GM21825 (cell line): ENCODE data around the gene GIT1.

ENCODE experiments used
- ATAC-seq: cut with Tn5 transposase; IDR thresholded peaks from one replicate; pipeline ENCODE4 v1.9.1; 2021; ENCODE audit warnings: mild to moderate bottlenecking, moderate library complexity; ENCODE audit not compliant: unreplicated experiment

The GIT1 gene

DNA sequence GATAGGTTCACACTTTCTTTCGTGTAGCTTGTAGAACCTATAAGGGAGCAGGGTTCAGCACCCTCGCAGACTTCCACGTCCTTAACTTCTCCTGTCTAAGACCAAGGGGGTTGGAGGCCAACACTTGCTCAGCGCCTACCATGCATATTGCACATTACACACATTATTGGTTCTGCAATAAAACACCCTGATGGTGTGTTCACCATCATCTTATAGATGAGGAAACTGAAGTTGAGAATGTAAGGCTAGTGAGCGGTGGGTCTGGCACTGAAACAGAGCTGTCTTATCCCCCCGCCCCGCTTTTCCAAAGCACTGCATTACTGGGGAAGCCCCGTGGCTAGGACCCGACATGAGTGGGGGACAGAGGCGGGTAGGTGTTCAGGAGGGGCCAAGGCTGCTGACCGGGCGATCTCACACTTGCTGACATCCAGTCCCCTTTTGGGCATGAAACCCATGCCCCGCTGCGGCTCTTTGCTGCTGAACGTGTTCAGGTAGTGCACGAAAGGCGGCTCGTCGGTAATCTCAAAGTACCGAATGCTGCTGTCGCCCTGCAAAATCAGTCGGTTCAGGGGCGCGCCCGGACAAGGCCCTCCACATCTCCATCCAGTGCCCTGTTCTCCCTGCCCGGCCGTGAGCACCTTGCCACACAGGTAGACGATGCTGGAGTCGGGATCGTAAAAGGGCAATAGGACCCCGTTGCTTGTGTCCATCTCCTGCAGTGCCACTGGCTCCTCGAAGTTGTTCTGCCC, 27.0 kb upstream of the GIT1 start:
- ATAC-seq = no peak

DNA sequence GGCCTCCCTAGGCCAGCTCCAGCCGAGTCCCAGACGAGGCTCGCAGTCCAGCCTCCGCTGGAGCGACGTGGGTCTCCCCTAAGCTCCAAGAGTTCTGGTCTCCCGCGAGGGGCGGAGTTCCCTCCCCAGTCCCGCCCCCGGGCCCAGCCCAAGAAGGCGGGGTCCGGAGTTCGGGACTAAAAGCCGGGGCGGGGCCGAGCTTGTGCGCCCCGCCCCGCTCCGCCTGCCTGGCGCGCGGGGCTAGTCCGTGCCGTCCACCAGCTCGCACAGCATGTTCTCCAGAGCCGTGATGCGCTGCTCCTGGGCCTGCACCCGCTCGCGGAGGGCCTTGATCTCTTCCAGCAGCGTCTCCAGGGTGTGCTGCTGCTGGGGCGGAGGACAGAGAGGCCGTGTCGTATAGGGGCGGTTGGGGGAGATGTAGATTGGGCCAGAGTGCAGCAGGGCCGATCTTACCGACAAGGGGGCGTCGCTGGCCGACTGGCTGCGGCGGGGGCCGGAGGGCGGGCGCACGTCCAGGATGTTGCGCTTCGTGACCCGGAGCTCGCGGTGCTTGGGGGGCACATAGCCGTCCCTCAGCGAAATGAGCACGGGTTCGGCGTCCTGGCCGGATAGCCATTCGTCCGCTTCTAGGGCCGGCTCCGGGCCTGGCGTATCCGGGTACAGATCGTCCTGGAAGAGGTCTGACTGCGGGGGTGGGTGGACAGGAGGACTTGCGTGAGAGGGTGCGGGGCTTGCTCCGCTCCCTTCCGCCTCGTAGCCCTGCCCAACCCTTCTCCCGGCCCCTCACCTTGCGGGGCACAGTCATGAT, 26.2 kb upstream of the GIT1 start:
- ATAC-seq = peak; percentile 50

DNA sequence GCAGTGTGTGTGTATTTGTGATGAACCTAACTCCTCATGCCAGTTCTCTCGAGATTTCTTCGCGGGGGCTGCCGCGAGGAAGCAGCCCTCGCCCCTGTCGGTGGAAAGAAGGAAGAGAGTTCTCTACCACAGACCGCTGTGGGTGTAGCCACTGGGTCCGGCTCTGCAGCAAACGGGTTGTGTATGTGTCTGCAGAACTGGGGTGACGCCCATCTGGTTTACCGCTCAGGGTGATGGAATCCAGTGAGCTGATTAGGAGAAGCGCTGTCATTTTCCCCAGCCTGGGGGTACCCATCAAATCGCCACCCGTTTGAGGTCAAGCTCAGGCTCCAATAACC, 25.6 kb upstream of the GIT1 start:
- no peak for ATAC-seq

DNA sequence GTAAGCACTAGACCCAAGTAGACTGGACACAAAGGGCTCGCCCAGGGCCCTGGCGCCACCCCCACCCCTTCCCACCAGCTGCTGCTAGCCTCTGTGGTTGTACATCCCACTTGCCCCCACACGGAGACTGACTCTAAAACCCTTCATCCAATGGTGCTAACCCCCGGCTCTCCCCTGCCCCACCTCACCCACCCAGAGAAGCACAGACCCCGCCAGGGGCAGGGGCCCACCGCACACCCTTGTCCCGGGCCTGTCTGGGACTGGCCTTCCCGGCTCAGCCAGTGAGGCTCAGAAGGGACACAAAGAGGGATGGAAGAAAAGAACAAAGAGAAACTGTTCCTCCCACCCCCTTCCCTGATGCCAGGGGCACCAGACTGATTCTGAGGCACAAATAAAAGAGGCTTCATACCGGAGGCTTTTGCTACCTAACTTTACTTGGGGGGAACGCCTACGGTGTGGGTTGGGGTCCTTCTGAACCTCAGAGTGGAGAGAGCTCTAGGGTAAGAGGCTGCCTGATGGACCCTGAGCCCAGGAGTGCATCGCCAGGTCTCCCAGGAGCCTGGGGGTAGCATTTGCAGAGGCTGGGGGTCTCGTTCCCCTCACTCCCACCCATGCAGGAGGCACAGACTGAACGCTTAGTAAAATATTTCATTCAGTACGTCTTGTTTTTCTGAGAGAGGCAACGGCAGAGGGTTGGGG, 25.1 kb upstream of the GIT1 start:
- ATAC-seq = no peak

DNA sequence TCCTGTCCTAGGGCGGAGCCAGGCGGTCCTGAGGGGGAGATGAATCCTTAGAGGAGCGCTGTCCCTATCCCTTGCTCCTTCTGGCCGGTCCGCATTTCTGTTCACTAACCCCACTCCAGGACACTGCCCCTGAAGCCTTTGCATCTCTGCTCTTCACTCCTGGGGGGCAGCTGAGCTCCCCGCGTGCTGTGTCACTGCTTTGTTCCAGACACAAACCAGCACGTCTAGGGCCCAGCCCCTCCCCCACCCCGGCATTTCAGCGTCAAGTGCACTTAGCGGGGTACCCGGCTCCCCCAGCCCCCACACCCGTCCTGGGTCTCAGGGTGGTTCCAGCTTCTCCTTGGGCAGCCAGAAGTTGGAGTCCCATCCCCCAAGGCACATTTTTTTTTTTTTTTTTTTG, 24.4 kb upstream of the GIT1 start:
- no peak for ATAC-seq

DNA sequence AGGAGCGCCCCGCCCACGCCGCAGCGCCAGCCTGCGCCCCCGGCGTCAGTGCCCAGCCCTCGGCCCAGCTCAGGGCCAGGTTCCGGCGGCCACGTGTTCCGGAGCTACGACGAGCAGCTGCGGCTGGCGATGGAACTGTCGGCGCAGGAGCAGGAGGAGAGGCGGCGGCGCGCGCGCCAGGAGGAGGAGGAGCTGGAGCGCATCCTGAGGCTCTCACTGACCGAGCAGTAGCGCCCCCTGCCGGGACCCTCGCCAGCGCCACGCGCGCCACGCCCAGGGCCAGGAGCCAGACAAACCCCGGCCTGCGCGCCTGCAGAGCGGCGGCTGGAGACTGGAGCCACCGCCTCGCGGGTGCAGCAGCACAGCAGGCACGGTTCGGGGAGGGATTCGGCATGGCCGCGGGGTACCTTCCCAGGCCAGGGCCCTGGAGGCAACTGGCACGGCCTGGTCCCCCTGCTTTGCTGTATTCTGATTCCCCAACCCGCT, 23.9 kb upstream of the GIT1 start:
- no peak for ATAC-seq

DNA sequence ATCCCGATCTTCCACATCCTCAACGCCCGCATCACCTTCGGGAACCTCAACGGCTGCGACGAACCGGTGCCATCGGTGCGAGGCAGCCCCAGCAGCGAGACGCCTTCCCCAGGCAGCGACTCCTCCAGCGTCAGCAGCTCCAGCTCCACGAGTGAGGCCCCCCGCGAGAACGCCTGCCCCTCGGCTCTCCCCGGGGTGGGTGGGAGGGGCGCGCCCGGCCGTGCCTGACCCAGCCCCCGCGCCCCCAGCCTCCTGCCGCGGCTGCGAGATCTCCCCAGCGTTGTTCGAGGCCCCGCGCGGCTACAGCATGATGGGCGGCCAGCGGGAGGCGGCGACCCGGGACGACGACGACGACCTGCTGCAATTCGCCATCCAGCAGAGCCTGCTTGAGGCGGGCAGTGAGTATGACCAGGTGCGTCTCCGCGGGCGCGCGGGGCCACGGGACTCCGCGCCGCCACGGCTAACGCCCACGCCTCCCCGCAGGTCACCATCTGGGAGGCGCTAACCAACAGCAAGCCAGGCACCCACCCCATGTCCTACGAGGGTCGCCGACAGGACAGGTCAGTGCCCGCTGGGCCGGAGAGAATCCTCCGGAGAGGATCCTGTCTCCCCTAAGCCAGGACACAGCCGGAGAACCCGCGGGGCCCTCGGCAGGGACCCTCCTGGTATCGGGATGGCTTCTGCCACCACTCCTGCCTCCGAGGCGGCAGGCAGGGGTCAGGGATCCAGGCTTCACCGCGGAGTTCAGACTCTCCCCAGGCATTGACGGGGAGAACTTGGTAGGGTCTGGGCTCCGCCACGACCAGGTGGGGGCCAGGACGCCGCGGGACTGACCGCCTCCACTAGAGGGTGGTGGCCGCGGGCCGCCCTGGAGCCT, 23.2 kb upstream of the GIT1 start:
- ATAC-seq = no peak

DNA sequence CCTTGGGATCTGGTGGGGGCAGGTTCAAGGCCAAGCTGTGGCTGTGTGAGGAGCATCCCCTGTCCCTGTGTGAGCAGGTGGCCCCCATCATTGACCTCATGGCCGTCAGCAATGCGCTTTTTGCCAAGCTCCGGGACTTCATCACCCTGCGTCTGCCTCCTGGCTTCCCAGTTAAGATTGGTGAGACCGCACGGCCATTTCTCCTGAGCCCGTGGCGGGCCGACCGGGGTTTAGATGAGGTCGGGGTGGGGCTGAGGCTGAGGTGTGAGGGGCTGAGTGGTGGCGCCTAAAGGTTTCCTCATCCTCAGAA, 22.6 kb upstream of the GIT1 start:
- ATAC-seq = no peak

DNA sequence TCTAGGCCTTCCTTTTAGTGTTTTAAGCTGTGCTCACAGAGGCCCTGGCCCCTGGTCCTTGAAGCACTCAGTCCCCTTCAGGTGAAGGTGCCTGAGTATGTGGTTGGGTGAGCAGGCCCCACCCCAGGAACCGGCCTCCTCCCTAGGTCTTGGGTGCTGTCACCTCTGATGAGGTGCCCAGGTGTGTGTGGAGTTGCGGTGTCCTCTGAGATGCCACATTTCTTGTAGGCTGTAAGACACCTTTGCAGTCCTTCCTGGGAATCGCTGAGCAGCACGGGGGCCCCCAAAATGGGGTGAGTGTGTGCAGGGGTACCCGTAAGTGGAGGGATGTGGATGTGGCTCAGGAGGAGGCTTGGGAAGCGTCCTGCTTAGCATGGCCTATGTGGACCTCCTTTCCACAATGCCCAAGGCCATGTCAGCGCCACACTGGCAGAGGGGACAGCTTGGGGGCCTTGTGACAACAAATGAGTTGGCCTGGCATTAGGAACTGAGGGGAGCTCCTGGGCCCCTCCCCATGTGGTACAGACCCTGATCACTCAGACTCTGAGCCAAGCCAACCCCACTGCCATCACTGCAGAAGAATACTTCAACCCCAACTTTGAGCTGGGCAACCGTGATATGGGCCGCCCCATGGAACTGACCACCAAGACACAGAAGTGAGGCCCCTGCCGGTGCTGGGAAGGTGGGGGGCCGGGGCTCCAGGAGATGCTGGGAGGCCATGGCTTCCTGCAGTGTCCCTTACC, 22.1 kb upstream of the GIT1 start:
- ATAC-seq = no peak

DNA sequence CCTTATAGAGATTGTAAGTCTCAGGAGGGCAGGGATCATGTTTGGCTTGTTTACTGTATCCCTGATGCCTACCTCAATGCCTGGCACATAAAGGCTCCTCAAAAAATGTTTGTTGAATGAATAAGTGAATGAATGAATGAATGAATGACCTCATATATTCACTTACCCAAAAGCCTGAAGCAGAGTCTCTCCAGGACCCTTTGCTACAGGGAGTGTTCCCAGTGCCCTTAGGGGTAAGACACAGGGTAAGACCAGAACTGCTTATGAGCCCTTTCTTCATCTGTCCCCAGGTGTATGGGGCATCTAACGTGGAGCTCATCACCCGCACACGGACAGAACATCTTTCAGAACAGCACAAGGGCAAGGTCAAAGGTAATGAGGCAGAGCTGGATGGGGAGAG, 20.9 kb upstream of the GIT1 start:
- no peak for ATAC-seq

DNA sequence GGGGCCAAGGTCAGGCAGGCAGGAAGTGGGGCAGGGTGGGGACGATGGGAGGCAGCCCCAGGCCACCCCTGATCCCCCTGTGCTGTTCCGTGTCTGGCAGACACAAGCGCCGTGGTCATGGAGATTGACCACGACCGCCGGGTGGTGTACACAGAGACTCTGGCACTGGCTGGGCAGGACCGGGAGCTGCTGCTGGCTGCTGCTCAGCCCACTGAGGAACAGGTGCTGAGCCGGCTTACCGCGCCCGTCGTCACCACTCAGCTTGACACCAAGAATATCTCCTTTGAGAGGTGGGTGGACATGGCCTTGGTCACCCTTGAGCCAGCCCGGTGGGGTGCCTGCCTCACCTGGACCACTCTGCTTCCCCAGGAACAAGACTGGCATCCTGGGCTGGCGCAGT, 19.5 kb upstream of the GIT1 start:
- ATAC-seq = no peak

DNA sequence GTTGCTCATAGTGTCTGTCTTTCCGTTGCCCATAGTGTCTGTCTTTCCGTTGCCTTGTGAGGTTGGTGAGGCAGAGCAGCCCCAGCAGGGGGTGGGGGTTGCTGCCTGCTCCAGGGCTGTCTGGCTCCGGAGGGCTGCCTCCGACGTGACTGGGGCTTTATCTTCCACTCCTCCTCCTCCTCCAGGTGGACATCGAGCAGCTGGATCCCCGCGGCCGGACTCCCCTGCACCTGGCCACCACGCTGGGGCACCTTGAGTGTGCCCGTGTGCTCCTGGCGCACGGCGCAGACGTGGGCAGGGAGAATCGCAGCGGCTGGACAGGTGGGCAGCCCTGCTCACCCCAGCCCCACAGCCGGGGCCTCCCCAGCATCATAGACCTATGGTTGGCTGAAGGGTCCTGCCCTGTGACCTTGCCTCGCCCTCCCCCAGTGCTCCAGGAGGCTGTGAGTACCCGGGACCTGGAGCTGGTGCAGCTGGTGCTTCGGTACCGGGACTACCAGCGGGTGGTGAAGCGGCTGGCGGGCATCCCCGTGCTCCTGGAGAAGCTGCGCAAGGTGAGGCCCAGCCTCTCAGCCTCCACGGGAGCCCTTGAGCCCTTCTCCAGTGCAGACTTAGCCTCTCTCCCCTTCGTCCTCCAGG, 18.2 kb upstream of the GIT1 start:
- no peak for ATAC-seq

DNA sequence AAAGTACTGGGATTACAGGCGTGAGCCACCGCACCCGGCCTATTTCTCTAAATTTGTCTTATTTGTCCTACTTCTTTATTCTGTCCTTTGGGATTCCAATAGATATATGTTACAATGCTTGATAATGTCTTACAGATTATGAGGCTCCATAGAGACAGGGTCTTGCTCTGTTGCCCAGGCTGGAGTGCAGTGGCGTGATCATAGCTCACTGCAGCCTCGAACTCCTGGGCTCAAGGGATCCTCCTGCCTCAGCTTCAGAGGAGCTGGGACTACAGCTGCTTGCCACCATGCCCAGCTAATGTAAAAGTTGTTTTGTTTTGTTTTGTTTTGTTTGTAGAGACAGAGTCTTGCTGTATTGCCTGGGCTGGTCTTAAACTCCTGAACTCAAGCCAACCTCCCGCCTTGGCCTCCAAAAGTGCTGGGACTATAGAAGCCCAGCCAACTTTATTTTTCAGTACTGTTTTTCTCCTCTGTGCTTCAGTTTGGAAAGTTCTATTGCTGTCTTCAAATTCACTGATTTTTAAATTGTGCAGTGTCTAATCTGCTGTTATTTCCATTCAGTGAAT, 13.7 kb upstream of the GIT1 start:
- no peak for ATAC-seq

DNA sequence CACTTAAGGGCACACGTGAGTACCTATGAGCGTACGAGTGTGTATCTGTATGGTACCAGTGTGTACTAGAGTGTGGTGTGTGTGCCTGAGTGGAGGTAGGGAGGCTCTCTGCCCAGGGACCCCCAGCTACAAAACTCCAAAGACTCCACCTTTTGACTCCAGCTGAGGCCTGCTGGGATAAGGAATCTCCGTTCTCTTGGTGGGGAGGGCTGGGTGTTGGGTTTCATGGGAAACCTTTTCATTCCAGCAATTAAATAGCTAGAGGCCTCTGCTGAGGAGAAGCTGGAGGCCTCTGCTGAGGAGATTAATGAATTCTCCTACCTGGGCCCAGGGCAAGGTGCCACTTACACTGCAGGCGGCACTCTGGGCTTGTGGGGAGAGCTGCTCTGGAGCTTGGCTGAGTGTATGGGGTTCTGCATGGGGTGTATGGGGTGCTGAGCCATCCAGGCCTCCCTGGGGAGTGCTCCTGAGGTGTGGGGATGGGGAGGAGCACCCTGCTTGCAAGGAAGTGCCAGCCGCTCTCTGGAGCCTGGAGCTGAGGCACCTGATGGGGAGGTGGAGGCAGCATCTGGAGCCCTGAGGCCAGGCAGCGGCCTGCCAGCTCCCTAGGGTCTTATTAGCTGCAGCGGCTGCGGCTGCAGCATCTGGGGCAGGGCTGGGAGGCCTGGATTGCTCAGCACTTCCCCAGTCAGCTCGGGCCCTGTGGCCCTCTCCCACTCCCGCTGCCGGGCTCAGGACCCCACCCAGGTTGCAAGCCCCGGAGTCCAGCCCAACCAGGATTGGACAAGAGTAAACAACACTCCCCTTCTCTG, 8.1 kb upstream of the GIT1 start:
- ATAC-seq = no peak

DNA sequence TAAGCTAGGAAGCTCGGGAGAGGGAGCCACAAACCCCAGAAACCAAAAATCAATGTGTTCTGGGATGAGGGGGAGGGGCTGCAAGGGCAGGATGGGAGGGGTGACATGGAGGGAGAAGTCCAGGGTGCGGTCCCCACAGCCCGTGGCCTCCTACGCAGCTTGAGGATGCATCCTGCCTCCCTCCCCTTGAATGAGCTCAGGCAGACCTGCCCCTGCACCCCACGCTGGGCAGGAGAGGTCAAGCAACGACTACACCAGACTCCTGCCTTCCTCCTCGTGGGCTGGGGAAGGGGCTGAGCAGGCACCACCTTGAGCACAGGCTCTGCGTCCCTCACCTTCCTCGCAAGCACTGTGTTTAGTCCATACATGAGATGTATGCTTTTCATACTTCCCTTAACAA, 7.4 kb upstream of the GIT1 start:
- ATAC-seq = no peak

DNA sequence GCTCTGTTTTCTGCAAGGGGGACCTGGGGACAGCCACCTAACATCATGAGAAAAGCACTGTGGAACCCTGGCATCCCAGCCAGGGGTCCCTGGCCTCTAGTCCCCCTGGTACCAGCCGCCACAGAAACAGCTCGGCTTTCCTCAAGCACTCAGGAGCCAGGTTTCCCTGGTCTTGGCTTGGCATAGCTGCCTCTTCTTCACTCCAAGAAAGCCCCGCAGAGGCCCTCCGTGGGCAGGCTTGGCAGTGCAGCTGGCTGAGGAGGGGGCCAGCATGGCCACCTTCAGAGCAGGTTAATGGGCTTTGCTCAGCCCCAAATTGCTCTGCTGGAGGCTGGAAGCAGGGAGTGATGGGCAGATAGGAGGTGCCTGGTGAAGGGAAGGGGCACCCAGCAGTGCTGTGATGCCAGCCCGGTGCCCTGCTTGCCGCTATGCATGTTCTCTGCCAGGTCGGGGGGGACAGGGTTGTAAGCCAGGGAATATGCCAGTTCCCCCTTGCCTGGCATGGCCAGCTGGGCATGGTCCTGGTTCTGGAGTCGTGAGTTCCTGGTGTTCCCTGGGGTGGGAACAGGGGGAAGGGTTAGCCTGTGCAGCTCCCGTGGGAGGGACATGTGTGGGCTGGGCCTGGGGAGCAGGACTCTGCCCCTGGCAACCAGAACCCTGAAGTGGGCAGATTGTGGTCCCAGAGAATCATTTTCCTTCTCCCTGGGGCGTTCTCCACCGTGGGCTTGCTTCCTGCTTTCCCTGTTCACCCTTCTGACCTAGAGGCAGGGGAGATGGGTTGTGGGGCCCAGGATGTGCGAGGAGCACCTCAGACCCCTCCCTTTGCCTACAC, 6.7 kb upstream of the GIT1 start:
- ATAC-seq = no peak

DNA sequence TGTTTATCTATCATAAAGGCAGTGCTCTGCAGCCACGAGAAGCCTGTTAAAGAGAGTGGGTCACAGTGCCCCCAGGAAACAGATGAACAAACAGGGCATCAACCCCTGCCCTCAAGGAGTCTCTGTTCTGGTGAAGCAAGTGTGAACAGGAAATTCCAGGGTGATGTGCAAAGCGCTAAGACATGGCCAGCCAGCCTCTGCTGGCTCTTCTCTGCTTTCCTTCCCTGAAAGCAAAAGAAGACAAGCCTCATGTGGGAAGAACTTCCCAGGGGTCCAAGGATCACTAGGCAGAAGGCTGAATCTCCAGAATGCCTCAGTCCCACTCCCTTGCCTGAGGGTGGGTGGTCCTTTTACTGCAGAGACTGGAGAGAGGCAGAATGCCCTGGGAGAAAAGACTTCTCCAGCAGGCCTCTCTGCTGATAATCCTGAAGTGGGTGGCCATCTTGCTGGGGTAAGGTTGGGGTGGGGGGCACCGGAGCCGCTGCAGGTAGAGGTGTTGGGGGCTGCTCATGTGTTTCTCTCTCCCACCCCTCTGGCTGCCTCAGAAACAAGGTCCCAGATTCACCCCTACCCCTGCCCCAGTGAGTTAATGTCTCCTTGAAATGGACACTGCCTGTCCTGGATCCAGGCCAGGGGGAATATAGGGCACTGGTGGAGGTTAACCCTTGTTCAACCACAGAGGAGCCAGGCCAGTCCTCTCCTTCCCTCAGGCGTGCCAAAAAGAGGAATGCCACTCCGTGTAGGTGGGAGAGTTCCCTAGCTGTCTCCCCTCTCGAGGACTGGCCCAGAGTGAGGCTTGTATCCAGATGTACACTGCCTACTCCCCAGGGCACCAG, 5.9 kb upstream of the GIT1 start:
- no peak for ATAC-seq
